Fibroblast of lung (primary cell): ENCODE results near the gene AMPD2. TPM values are rescaled to one million over a fixed set of nuclear protein-coding genes. Genes with fewer than 3 reads are reported as not detected.

ENCODE experiments used
- DNase-seq, 2 donors: peaks; one replicate each; pipeline versions ENCODE4 v3.0.0 to v3.0.0-alpha.2; 2010; ENCODE audit warnings: low read depth in 2 of 2
- H2AFZ ChIP-seq: 2 replicates; pipeline ENCODE4 v1.5.1; 2012; ENCODE audit warnings: low read length, control low read depth, inconsistent platforms
- H3K27ac ChIP-seq: 2 replicates; pipeline ENCODE4 v1.5.1; 2011; ENCODE audit warnings: low read length, control low read depth; ENCODE audit not compliant: insufficient read depth
- H3K27me3 ChIP-seq: 2 replicates; pipeline ENCODE4 v1.5.1; 2011; ENCODE audit warnings: mild to moderate bottlenecking, low read length; ENCODE audit not compliant: control insufficient read depth, insufficient read depth
- H3K36me3 ChIP-seq: 2 replicates; pipeline ENCODE4 v1.5.1; 2011; ENCODE audit warnings: low read length; ENCODE audit not compliant: control insufficient read depth, insufficient read depth
- H3K4me1 ChIP-seq: 2 replicates; pipeline ENCODE4 v1.5.1; 2011; ENCODE audit warnings: low read length; ENCODE audit not compliant: control insufficient read depth, insufficient read depth; ENCODE audit errors: extremely low read depth
- H3K4me2 ChIP-seq: 2 replicates; pipeline ENCODE4 v1.5.1; 2011; ENCODE audit warnings: low read length, control low read depth; ENCODE audit not compliant: insufficient read depth; ENCODE audit errors: extremely low read depth
- H3K4me3 ChIP-seq, 4 experiments: fragments of 200-600 bp in 1 of 4; sonication (generic) in 1 of 4; replicated peaks in 1 of 4; 2 replicates each; pipeline ENCODE4 v1.5.1; 2011 to 2016; ENCODE audit warnings: low read length in 4 of 4, low read depth in 3 of 4, mild to moderate bottlenecking in 3 of 4, control low read depth in 2 of 4, inconsistent platforms in 1 of 4, mixed read lengths in 1 of 4; ENCODE audit not compliant: insufficient read depth in 1 of 4; ENCODE audit errors: control extremely low read depth in 1 of 4
- H3K79me2 ChIP-seq: 2 replicates; pipeline ENCODE4 v1.5.1; 2012; ENCODE audit warnings: mild to moderate bottlenecking, low read length, inconsistent platforms; ENCODE audit not compliant: control insufficient read depth, insufficient read depth
- H3K9ac ChIP-seq: 2 replicates; pipeline ENCODE4 v1.5.1; 2011; ENCODE audit warnings: mild to moderate bottlenecking, low read length, control low read depth; ENCODE audit not compliant: insufficient read depth
- H3K9me3 ChIP-seq: 2 replicates; pipeline ENCODE4 v1.5.1; 2012; ENCODE audit warnings: low read depth, low read length; ENCODE audit not compliant: control insufficient read depth, insufficient read depth
- H4K20me1 ChIP-seq: 2 replicates; pipeline ENCODE4 v1.5.1; 2011; ENCODE audit warnings: low read length; ENCODE audit not compliant: control insufficient read depth, insufficient read depth; ENCODE audit errors: extremely low read depth
- EZH2 ChIP-seq: IDR thresholded peaks from 2 replicates; pipeline ENCODE4 v1.5.1; 2012; ENCODE audit warnings: low read length, control low read depth, mild to moderate bottlenecking; ENCODE audit errors: missing control alignments
- polyA plus RNA-seq, 2 donors: library from polyadenylated mRNA; depleted of rRNA in 1 of 2; stranded (reverse) in 1 of 2; unstranded in 1 of 2; fragments of >200 nt; gene quantifications; 2 replicates each; pipeline ENCODE4 v1.2.1, GENCODE V29; 2011 to 2012; ENCODE audit warnings: missing spikeins in 1 of 2
- total RNA-seq: library from RNA; depleted of rRNA; stranded (reverse); fragments of >200 nt; gene quantifications from 2 replicates; pipeline ENCODE4 v1.2.1, GENCODE V29; 2014
- TF ChIP-seq, protein P1 (sequence below), 2 donors: IDR thresholded peaks in 1 of 2; conservative IDR thresholded peaks in 1 of 2; 1 replicate in 1 of 2; 2 replicates in 1 of 2; pipeline ENCODE4 v1.5.1; 2011 to 2012; ENCODE audit warnings: low read length in 2 of 2, control low read depth in 1 of 2, inconsistent platforms in 1 of 2, low read depth in 1 of 2, mild to moderate bottlenecking in 1 of 2

The AMPD2 gene
- total and polyA plus RNA-seq, 2 donors (not counting 1 experiment from before 2014, with no cell fraction given), result 23.0 to 51.9 TPM

DNA sequence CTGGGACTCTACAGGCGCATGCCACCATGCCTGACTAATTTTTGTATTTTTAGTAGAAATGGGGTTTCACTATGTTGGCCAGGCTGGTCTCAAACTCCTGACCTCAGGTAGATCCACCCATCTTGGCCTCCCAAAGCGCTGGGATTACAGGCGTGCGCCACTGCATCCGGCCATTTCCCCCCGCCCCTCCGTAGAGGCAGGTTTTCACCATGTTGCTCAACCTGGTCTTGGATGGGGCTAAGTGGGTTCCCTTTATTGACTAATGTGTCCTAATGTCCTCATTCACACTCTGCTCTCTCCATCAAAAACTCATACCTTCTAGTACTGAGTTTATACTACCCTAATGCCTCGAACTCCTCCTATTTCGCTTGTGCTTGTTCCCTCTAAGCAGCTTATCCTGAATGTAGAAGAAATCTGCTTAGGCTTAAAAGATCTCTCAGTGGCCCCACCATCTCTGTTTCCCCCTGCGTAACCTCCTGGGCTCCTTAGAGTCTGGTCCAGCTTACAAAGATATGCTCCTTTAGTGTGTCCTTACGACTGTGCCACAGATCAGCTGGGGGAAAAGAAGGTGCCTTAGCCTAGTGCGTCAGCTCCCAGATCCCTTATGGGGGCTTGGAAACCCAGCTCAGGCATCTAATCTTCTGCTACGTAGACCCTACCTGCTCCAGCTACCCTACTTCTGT is 8.2 kb upstream of the AMPD2 start:
- Histone ChIP-seq H3K9me3 (no peaks in the 10 kb centered on the region), H3K4me3 (no peak overlapping the region), H3K9ac (no peak overlapping the region), H3K36me3 (no peaks in the 10 kb centered on the region), H3K4me2 (no peak overlapping the region), H4K20me1 (no peaks in the 10 kb centered on the region), H3K27me3 (no peaks in the 10 kb centered on the region), H2AFZ (no peak overlapping the region), H3K4me1 (peaks cover 12% of the 10 kb centered on the region), H3K27ac (no peak overlapping the region), H3K79me2 (no peaks in the 10 kb centered on the region)
- TF ChIP-seq EZH2, result no peak
- TF ChIP-seq, protein P1, sequence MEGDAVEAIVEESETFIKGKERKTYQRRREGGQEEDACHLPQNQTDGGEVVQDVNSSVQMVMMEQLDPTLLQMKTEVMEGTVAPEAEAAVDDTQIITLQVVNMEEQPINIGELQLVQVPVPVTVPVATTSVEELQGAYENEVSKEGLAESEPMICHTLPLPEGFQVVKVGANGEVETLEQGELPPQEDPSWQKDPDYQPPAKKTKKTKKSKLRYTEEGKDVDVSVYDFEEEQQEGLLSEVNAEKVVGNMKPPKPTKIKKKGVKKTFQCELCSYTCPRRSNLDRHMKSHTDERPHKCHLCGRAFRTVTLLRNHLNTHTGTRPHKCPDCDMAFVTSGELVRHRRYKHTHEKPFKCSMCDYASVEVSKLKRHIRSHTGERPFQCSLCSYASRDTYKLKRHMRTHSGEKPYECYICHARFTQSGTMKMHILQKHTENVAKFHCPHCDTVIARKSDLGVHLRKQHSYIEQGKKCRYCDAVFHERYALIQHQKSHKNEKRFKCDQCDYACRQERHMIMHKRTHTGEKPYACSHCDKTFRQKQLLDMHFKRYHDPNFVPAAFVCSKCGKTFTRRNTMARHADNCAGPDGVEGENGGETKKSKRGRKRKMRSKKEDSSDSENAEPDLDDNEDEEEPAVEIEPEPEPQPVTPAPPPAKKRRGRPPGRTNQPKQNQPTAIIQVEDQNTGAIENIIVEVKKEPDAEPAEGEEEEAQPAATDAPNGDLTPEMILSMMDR (conservative IDR thresholded peaks at IDR 0.05 in 1 of 2, IDR thresholded peaks at IDR 0.05 in 1 of 2; ENCODE audit: low read depth in 1 of 2, low read length in 2 of 2), result no peak
- no peak for DNase-seq

DNA sequence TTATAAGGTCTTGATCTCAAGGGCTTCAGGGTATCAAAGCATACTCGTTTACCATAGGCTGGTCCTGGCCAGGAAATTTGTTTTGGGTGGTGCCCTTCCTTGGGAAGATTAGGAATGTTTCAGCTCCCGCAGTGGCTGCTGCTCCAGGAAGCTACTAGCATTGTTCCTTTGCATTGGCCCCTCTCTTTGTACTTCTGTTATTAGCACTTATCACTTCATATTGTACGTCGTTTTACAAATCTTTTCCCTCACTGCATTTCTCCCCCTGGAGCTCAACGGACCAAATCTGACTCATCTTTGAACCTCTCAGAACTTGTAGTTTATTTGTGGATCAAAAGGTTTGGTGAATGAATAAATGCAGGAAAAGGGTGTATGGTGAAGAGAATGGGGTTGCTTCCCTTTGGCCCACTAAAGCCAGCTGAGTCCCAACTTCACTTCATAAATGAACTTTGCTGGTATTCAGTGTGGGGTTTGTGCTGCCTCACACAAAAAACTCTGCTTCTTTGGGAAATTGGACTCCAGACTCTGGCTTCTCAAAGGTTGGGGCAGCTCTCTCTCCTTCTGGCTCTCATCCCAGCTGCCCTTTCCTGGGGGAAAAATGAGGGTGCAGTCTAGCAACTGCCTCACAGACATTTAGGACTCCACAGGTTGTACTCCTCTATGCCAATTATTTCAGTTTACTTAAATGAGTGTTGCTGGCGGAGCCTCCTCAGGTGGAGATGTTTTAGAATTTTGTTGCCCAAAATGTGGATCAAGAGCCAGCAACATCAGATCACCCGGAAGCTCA is 6.1 kb upstream of the AMPD2 start:
- no peak overlapping the region for H3K27ac ChIP-seq
- no peak overlapping the region for H3K9ac ChIP-seq
- peak overlapping the region; percentile 48 for H3K4me2 ChIP-seq
- H3K9me3 ChIP-seq, result no peaks in the 10 kb centered on the region
- H3K4me1 ChIP-seq, result peaks cover 19% of the 10 kb centered on the region
- no peak overlapping the region for H2AFZ ChIP-seq
- H3K79me2 ChIP-seq, result no peaks in the 10 kb centered on the region
- H4K20me1 ChIP-seq, result no peaks in the 10 kb centered on the region
- TF ChIP-seq EZH2, result no peak
- TF ChIP-seq, protein P1 (conservative IDR thresholded peaks at IDR 0.05 in 1 of 2, IDR thresholded peaks at IDR 0.05 in 1 of 2; ENCODE audit: low read depth in 1 of 2, low read length in 2 of 2), result no peak
- DNase-seq, result peak; percentile 62 to 79
- H3K4me3 ChIP-seq, result no peak overlapping the region
- H3K27me3 ChIP-seq, result no peaks in the 10 kb centered on the region
- H3K36me3 ChIP-seq, result no peaks in the 10 kb centered on the region

DNA sequence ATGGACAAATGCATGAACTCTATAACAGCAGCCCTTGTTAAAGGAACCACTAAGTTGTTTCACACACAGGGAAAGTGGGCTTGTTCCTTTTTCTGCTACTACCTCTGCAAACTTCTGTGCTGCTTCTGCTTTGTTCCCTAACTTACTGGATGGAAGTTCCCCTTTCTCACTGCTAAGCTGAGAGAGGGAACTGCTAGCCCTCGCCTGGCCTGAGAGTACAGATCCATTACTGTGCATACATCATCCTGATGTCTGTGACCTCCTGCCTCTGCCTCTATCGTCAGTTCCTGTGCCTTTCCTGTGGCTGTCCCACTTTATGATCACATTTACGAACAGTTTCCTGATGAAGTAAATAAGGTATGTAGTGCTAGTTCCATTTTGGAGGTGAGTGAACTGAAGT is 3.8 kb upstream of the AMPD2 start:
- no peak overlapping the region for H3K9ac ChIP-seq

More for the DNA sequence above, 3.8 kb upstream of the AMPD2 start:
- Histone ChIP-seq H2AFZ (no peak overlapping the region), H4K20me1 (no peaks in the 10 kb centered on the region), H3K4me1 (peaks cover 19% of the 10 kb centered on the region), H3K36me3 (no peaks in the 10 kb centered on the region), H3K27me3 (no peaks in the 10 kb centered on the region), H3K4me3 (no peak overlapping the region), H3K4me2 (no peak overlapping the region), H3K27ac (no peak overlapping the region), H3K79me2 (peaks cover 5% of the 10 kb centered on the region), H3K9me3 (no peaks in the 10 kb centered on the region)
- no peak for TF ChIP-seq EZH2
- DNase-seq, result no peak
